Stimulated activated CD8-positive, alpha-beta memory T cell treated with anti-CD3 and anti-CD28 coated beads, Interleukin-15, amount 100 ng/mL, for 4 hours (primary cell): ENCODE results near the gene XIST.
"Not testable (repeated sequence)": the region's sequence is repeated elsewhere in the genome, so short reads cannot be mapped to it uniquely, and the experiment has no call there.

Experiments used
- DNase-seq, 2 donors: peaks; one replicate each; pipeline ENCODE4 v3.0.0-alpha.2; 2020; ENCODE audit warnings: low read depth in 2 of 2

XIST gene

DNA sequence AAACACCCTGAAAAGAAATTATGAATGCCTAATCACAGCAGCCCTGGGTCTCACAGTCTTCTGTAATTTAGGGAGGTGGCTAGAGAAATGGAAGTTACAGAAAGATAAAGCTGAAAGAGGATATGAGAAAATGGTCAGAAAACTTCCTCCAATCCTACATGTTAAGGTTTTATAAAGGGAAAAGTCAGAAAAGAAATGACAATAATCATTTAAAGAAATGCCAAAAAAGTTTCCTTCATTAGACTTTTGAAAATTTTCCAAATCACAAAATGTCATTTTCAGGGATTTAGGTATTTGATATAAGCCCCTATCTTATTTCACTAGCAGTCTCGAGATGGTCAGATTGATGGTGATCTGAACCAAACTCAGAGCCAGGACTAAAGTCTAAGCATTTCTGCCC lies 13.4 kb downstream of the XIST start:
- no peak for DNase-seq

DNA sequence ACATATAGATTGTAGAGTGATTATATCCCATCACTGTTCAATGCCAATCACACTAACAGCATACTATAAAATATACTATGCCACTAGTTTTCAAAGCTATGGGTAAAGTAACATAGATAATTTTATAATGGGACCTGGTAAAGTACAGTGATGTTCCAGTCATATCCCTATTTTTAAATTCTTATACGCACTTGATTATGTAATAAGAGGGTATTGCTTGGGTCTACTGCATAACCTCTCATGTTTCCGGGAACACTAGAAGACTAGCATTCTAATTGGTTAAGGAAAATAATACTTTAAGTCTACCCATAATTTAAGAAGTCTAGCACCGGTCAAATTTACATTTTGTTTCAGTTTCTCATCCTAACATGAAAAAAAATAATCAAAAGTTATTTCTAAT lies 14.4 kb downstream of the XIST start:
- DNase-seq: no peak

DNA sequence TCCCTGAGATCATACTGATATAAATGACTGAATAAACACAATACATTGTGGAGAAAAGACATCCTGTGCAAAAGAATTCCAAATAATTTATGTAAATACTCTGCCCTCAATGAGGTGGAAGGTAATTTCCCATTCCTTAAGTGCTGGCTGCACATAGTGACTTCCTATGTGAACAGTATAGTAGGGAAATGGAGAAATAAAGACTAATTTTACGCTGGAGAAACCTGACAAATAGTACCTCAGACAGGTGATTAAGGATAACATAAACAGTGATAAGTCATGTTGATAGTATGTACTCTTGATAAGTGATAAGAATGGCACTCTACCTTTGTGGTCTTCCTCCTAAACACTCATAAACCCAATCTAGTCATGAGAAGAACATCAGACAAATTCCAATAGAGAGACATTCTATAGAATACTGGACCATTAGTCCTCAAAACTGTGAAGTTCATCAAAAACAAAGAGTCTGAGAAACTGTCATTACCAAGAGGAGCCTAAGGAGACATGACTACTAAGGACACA lies 15.5 kb downstream of the XIST start:
- no peak for DNase-seq

DNA sequence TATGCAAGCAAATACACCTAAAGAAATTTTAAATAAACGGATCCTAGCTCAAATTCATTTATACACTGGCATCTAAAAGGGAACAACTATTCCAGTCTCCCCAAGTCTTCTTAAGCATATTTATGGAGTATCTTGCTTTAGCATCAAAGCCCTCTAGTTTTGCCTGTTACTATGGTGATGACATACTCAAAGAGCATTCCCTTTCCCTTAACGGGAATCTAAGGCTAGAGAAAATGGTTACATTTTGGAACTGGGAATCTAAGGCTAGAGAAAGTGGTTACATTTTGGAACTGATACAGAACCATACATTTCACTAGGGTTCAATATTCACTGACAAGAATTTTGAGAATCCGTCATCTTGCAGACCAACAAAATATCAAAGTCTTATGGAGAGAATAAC lies 18.3 kb downstream of the XIST start:
- DNase-seq: no peak

DNA sequence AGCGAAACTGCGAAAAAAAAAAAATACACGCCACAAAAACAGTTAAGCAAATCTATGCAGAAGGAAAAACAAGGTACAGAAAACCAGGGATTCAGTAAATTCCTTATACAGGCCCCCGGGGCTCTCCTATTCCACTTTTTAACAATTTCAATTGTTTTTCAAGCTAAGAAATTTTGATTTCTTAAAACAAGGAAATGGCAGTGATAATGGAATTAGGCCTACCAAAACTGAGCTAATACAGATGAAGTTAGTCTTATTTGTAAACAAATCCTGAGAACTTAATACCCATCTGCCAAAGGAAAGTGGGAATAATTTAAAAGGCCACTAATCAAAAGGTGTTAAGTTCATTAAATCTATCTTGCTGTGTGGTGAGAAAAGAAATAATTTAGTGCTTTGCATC lies 20.2 kb downstream of the XIST start:
- no peak for DNase-seq

DNA sequence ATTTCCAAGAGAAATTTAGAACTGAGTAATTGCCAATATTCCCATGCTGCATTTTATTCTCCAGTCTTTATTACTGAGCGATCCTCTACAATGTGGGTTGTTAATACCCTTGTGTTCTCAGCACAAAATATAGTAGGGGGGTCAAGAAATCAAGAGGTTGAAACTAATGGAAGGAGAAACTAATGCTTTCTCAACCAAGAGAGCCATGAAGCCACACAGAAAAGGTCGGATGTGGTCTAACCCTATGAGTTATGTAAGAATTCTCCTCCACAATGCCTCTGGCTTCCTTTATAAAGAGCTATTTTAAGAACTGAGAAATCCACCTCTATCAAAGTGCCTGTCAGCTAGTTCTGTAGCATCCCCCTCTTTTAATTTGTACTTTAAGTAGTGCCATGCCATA lies 21.0 kb downstream of the XIST start:
- no peak for DNase-seq

DNA sequence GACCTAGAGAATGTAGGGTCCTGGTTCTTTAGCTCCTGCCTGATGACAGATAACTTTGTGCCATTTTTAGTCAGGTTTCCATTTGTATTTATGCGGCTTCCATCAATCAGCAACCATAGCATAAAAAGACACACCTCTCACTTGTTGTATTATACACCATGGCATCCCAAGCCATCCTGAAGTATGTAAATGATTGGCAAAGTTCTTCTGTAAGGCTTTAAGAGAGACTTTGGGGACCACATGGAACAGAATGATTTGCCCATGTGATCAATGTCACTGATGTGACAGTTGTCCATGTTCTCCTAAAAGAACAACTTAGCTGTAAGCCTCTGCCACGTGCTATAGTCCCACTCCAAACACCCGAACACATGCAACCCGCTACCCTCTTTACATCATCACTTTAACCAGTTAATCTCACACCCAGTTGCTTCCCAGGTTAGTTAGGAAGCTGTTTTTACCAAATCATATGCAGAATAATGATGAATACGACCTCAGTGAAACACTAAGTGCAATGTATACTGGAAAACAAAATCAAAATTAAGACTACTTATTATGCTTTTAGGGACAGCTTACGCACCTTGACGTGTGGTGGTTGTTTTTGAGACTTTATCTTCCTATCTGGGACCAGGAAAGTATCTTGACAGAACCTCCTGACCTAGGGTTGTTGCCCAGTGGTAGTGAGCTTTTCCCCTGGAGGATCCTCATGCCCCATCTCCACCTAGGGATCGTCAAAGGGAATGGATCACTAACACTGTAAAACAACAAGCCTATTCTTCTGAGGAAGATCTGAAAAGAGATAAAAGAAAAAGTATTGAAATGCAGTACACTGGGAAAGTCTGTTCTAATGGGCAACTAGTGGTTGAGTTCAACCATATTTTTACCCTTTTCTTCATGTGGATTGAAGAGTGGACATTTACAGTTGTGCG lies 21.8 kb downstream of the XIST start:
- no peak for DNase-seq

DNA sequence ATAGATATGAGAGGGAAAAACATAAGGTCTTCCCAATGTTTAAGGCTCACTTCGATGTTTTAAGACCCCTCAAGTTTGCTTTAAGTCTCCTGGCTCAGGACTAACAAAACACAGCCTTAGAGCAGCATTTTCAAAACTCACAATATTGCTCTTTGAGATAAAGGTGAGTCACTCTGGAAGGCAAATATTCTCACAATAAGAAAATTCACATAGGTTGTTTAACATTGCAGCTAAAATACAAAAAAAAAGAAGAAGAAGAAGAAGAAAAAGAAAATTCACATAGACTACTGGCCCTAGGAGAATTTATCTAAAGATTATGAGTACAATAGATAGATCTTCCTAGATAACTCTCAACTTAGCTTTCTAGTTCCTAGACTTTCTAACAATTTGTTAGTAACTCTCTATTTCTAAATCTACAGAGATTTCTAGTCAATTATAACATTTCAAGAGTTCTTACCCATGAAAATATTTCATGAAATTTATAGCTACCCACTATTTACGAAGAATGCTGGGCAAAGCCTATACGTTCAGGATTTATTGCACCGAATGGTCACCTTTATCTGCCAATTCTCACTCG lies 22.5 kb downstream of the XIST start:
- no peak for DNase-seq

DNA sequence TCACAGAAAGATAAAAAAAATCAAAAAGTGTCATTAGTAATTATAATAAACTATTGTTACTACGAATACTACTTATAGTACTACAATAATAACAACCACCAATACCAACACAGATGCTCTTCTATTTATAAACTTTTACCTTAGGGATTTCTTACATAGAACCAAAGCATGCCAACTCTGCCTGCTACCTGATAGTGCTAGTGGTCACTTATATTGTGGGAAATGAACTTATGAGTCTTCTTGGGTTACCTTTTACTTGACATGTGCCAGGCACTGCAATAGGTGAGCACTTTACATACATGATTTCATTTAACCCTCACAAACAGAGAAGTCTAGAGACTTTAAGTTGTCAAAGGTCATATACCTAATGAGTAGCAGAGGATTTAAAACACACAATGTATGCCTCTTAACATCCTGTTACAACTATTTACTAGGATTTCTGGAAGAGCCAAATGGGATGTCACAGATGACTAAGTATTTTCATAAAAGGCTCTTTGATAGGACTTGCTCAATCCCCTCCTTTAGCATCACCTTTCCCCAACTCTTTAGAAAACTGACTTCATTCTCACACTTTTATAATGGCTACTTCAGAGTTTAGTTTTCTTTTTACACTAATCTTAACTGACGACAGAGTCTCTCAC lies 24.3 kb downstream of the XIST start:
- no peak for DNase-seq

DNA sequence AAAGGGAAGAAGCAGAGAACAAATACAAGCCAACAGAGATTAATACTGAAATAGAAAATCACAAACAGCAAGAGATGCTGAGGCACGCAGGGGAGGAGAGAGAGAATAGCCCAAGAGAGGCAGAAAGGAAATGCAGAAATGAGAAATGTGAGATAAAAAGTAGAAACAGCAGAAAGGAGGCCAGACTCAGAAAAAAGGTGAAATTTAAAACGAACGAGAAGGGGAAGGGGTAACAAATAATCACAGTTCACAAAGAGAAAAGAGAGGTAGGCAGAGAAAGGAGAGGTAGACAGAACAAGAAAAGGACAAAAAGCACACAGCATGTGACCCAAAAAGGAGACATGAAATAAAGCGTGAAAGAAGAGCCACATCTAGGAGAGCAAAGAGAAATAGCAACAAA lies 25.1 kb downstream of the XIST start:
- DNase-seq: no peak

DNA sequence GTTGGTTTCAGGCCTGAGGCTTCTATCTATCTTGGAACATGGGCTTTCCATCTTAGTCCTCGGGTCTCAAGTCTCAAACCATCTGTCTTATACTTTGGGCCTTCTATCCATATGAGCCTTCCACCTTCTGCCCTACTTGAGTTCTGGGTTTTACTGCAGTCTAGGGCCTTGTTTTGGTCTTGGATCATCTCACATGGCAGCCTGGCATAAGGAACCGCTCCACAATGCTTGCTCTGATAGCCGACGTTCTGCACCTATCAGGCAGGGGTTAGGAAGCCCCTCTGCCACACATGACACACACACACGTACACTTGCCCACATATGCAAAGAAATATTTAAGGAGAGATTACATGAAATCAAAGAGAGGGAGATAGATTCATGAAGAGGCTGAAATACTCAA lies 25.5 kb downstream of the XIST start:
- no peak for DNase-seq

DNA sequence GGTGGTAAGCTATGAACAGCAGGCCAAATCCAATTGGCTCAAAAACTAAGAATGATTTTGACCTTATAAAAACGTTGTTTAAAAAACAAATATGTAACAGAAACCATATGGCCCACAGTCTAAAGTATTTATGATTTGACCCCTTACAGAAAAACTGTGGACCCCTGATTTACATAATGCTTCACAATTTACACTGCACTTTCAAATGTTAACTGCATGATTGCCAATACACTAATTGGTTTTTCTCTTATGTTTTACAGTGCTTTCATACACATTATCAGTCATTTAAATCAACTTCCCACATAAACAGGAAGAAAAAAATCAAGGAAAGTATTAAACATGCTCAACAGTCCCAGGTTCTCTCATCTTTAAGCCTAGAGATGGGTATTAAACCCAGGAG lies 26.9 kb downstream of the XIST start:
- no peak for DNase-seq

DNA sequence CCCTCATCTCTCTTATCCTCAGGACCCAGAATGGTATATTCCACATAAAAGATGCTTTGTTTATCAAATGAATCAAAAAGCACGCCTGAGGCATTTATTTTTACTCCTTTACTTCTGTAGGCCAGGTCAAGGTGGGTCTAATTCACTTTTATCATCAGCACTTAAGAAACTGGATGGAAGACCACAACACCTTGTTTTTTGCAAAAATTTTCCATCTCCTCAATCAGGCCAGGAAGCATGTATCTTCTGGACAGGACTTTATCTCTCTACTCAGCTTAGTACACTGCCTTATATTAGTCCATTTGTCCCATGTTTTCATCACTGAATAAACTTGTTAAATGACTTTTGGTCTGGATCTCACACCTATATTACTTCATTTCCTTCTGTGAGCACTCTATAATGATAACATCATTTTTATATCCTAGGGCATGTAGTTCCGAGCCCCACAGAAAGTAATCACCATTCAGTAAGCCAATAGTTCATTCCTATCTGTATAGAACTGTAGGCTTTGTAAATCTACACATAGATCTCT lies 29.0 kb downstream of the XIST start:
- DNase-seq: no peak

DNA sequence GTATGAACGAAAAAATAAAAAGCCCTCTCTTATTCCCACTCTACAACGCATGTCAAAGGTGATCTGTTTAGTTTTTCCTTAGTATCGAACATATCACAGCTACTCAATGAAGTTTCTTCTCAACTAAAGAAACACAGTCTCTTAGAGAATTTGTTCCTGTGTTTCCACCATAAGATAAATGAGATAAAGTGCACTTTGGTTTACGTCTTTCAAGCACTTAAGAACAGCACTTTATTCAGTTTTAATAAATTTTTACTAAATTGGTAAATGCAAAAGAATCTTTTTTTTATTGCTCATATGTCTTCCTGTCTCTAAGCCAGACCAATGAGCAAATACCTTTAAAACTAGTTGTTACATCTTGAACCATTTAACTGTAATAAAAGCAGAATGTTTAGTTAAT lies 29.7 kb downstream of the XIST start:
- no peak for DNase-seq

DNA sequence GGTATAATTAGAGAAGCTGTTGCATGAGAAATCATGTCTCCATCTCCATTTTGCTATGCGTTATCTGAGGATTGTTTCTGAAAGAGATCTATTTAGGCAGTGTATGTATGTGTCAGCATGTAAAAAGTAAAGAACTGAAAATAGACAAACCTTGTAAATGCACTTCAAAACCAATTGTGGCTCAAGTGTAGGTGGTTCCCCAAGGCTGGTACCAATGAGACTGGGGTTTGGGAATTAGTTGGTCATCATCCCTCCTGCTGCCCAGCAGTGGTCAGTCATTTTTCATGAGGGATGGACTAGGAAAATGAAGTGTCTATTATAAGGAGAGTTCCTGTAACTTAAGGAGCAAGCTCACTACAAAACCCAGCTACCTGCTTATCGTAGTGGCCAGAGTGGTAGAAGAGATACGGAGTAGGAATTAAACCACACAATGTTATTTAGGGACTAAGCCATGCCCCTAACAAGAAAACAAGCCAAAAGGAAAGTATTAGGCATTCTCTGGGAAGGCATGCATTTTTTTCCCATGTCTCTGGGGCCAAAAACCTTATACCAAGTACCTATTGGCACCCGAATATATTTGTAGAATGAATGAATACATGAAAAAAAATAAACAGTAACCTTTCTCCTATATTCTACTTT lies 30.5 kb downstream of the XIST start:
- no peak for DNase-seq

DNA sequence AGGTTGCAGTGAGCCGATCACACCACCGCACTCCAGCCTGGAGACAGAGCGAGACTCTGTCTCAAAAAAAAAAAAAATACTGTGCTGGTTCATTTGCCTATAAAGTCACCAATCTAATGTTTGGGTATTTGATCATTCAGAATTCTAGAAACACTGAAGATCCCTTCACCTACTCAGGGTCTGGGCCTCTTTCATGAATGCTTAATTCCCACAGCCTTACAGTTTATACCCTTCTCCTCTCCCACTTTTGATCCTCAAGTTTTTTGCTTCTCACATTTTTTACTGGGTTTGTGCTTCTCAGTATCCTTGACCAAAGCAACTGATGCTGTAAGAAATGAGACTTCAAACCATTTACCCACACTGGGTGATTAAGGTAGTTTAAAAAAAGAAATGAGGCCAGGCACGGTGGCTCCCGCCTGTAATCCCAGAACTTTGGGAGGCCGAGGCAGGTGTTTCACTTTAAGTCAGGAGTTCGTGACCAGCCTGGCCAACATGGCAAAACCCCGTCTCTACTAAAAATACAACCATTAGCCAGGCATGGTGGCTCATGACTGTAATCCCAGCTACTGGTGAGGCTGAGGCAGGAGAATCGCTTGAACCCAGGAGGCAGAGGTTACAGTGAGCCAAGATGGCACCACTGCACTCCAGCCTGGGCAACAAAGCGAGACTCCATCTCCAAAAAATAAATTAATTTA lies 32.5 kb downstream of the XIST start:
- not testable (repeated sequence) for DNase-seq

DNA sequence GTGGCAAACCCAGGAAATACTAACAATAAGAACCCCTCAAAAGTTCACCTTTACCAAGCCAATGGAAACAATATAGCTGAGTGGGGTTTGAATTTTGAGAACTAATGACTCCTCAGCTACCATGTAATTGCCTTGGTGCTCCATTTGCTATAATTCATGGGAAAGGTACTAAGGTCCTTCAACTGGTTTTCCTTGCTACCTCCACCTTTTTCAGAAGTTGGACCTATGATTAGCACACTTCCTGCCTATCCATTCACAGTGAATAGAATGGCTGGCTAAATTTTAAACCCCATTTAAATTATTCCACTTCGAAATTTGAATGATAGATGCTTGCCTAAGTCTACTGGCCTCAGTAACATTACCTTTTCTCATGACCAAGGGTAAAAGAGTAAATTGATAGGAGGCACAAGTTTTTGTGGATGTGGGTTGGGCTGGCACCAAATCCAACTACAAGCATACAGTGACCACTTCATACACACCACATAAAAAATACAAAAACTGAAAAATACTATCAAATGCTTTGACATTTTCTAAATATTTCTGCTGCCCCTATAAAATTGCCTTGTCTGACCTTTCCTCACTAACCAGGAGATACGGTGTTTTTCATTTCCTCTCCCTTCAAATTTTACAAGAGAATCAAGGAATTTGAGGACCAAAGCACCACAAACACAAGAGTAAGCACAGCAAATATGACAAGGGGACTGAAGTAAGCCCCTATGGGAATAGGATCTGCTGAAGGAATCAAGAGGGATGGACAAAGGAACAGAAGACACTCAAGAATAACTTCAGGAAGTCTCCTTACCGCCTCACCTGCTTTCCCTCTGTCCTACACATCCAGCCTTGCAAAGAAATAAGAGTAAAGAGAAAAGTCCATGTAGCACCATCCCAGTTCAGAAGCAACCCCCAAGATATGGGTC lies 34.1 kb downstream of the XIST start:
- DNase-seq: no peak

DNA sequence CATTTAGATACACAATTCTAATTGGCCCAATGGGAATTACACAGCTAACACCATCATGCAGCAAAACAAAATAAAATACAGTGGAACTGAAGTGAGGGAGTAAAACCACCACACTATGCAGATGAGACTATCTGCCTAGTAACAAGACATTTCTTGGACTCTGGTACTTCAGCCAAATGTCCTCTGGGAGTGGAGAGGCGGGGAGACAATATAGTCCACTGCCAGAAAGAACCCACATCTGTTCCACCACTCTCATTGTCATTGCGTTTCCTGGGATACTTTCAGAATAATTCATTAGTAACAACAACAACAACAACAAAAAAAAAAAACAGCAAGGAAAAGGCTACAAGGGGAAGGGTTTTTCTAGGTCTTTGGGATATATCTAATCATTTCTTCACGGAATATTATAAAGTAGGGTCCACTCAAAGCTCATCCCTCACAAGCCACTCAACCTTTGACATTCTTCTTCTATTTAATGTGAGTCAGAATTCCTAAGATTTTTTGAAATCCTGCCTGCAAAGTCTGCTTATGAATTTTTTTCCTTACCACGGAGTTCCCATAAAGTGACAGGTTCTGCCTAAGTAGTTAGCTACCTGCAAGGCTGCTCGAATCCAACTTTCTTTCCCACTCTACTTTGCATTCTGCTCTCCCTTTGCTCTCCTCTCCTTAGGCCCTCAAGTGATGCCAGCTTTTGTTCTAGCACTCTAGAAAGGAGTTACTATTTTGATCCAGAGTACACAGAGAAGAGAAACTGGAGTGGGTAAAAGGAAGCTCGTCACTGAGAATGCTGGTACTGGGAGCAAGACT lies 34.9 kb downstream of the XIST start:
- no peak for DNase-seq

DNA sequence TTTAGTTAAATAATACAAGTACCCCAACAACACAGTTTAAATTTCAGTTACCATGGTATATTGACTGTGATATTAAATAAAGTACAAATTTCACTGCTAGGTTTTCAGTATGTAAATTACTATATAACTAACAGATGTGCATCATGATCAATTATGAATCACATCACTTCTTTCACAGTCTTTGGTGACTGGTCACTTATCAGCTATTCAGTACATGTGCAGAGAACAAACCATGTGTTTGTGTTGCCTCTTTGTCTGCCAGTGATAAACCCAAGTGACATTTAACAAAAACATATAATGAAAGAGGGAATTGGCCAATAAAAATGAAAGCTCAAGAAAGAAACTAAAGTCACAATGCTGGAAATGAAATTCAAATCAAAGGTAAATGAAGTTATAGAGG lies 40.3 kb downstream of the XIST start:
- DNase-seq: no peak

DNA sequence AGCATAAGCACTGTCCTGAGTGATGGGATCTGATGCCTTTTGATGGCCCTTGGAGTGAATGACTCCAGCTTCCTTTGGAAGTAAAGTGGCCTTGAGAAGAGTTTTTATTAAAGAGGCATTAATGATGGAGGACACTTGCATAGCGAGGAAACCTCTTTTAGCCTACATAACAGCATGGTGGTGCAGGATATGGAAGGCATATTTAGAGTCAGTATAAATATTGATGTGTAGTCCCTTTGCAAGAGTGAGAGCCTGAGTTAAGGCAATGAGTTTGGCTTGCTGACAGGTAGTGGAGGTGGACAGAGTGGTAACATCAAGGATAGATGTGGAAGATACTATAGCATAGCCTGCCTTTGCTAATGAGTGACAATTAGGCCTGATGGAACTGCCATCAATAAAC lies 48.4 kb downstream of the XIST start:
- not testable (repeated sequence) for DNase-seq
